GM18526 (cell line): ENCODE data around the gene SLIT1.

Experiments
- POLR2A ChIP-seq: IDR thresholded peaks from 3 replicates; pipeline ENCODE4 v1.6.1; 2011; ENCODE audit not compliant: insufficient read length; ENCODE audit errors: extremely low read depth

SLIT1 gene

GRCh38 chr10:97078261-97078937 is 107.4 kb downstream of the SLIT1 start:
- TF ChIP-seq POLR2A = no peak

GRCh38 chr10:97076781-97077180 is 109.0 kb downstream of the SLIT1 start:
- TF ChIP-seq POLR2A = no peak

- TF ChIP-seq POLR2A = no peak
Observed at GRCh38 chr10:97075961-97076525, 109.7 kb downstream of the SLIT1 start.

- TF ChIP-seq POLR2A = no peak
Observed at GRCh38 chr10:97075421-97075820, 110.3 kb downstream of the SLIT1 start.

GRCh38 chr10:97074256-97075145 is 111.3 kb downstream of the SLIT1 start:
- TF ChIP-seq POLR2A = no peak

- no peak for TF ChIP-seq POLR2A
Observed at GRCh38 chr10:97072851-97073665, 112.7 kb downstream of the SLIT1 start.

GRCh38 chr10:97071496-97071895 is 114.3 kb downstream of the SLIT1 start:
- no peak for TF ChIP-seq POLR2A

- no peak for TF ChIP-seq POLR2A
Observed at GRCh38 chr10:97069576-97070362, 116.0 kb downstream of the SLIT1 start.

- no peak for TF ChIP-seq POLR2A
Observed at GRCh38 chr10:97069026-97069425, 116.7 kb downstream of the SLIT1 start.

- no peak for TF ChIP-seq POLR2A
Observed at GRCh38 chr10:97067716-97068391, 117.9 kb downstream of the SLIT1 start.

- TF ChIP-seq POLR2A = no peak
Observed at GRCh38 chr10:97066877-97067555, 118.7 kb downstream of the SLIT1 start.

GRCh38 chr10:97065686-97066660 is 119.8 kb downstream of the SLIT1 start:
- no peak for TF ChIP-seq POLR2A

GRCh38 chr10:97065128-97065527 is 120.6 kb downstream of the SLIT1 start:
- no peak for TF ChIP-seq POLR2A
